Left cardiac atrium (tissue), 2 donors: ENCODE results near the gene ITGA7. TPM values are rescaled to one million over a fixed set of nuclear protein-coding genes. Genes with fewer than 3 reads are reported as not detected.

Source experiments
- total RNA-seq, 2 donors: library from RNA; stranded (reverse); fragmentation: NEBNext Ultra II Directional; extraction: Animal tissue kit (Norgen Biotek cat#: 25700); gene quantifications; one replicate each; pipeline ENCODE4 v1.2.1, GENCODE V29; 2021
- donor health status: DM: no; HTN: yes; CAD: no; lungs with severe emphysema.
- donor health status: DM: yes; HTN: yes; CAD: no.

Gene ITGA7
- total RNA-seq, 2 donors from 2014 or later = 395 to 448 TPM

Other genes starting within 250 kb of the ITGA7 start
- not detected for gene OR6C70, start 237.8 kb downstream of the ITGA7 start, total RNA-seq
- not detected for gene OR6C68, start 215.5 kb downstream of the ITGA7 start, total RNA-seq
- not detected for gene OR6C4, start 158.3 kb downstream of the ITGA7 start, total RNA-seq
- gene OR2AP1, start 135.4 kb downstream of the ITGA7 start, total RNA-seq = not detected
- gene OR10P1, start 71.0 kb downstream of the ITGA7 start, total RNA-seq = under 1 TPM; 0.68 TPM
- gene BLOC1S1, start 8.1 kb upstream of the ITGA7 start, total RNA-seq = 100 to 1,000 TPM; 119 to 123 TPM
- 10 to 100 TPM; 29.5 to 38.1 TPM for gene RDH5, start 12.5 kb upstream of the ITGA7 start, total RNA-seq
- 1,000 to 10,000 TPM; 1,288 to 1,875 TPM for gene CD63, start 21.1 kb upstream of the ITGA7 start, total RNA-seq
- gene GDF11, start 35.2 kb upstream of the ITGA7 start, total RNA-seq = 10 to 100 TPM; 12.0 to 14.2 TPM
- 10 to 100 TPM; 42.9 to 50.1 TPM for gene SARNP, start 109.8 kb upstream of the ITGA7 start, total RNA-seq
- gene ORMDL2, start 110.1 kb upstream of the ITGA7 start, total RNA-seq = 10 to 100 TPM; 21.4 to 24.0 TPM
- 10 to 100 TPM; 20.3 to 21.3 TPM for gene DNAJC14, start 121.7 kb upstream of the ITGA7 start, total RNA-seq
- gene MMP19, start 135.0 kb upstream of the ITGA7 start, total RNA-seq = 10 to 100 TPM; 11.1 to 23.3 TPM
- 10 to 100 TPM; 16.0 to 21.2 TPM for gene PYM1, start 220.0 kb upstream of the ITGA7 start, total RNA-seq
- gene DGKA, start 223.3 kb upstream of the ITGA7 start, total RNA-seq = 10 to 100 TPM; 17.3 to 19.8 TPM